Amniotic epithelial cell (primary cell): ENCODE measurements around the gene SMCR8.
A peak's percentile ranks its signal among the peaks of the same experiment; 100 is the strongest.
"Not testable (repeated sequence)": the region's sequence is repeated elsewhere in the genome, so short reads cannot be mapped to it uniquely, and the experiment has no call there.

Experiments used
- DNase-seq: peaks from one replicate; pipeline ENCODE4 v3.0.0-alpha.2; 2010; ENCODE audit warnings: low read depth

The SMCR8 gene

GRCh38 chr17:18318771-18319450 lies 3.8 kb downstream of the SMCR8 start:
- DNase-seq: no peak

GRCh38 chr17:18319604-18320256 lies 4.6 kb downstream of the SMCR8 start:
- DNase-seq: peak; percentile 71

- DNase-seq: no peak
Observed at GRCh38 chr17:18320301-18320700, 5.2 kb downstream of the SMCR8 start.

GRCh38 chr17:18321309-18321708 lies 6.2 kb downstream of the SMCR8 start:
- DNase-seq: no peak

GRCh38 chr17:18322522-18322921 lies 7.4 kb downstream of the SMCR8 start:
- no peak for DNase-seq

- DNase-seq: no peak
Observed at GRCh38 chr17:18323007-18323406, 7.9 kb downstream of the SMCR8 start.

- DNase-seq: no peak
Observed at GRCh38 chr17:18323507-18324139, 8.5 kb downstream of the SMCR8 start.

- DNase-seq: no peak
Observed at GRCh38 chr17:18324140-18325050, 9.3 kb downstream of the SMCR8 start.

GRCh38 chr17:18326039-18326438 lies 10.9 kb downstream of the SMCR8 start:
- DNase-seq: no peak

- no peak for DNase-seq
Observed at GRCh38 chr17:18326572-18326971, 11.5 kb downstream of the SMCR8 start.

GRCh38 chr17:18327093-18327492 lies 12.0 kb downstream of the SMCR8 start:
- DNase-seq: no peak

- no peak for DNase-seq
Observed at GRCh38 chr17:18327556-18327955, 12.5 kb downstream of the SMCR8 start.

- DNase-seq: no peak
Observed at GRCh38 chr17:18328643-18329204, 13.6 kb downstream of the SMCR8 start.

GRCh38 chr17:18331879-18332278 lies 16.8 kb downstream of the SMCR8 start:
- no peak for DNase-seq

- DNase-seq: peak; percentile 10
Observed at GRCh38 chr17:18332909-18333489, 17.9 kb downstream of the SMCR8 start.

- not testable (repeated sequence) for DNase-seq
Observed at GRCh38 chr17:18338158-18338557, 23.1 kb downstream of the SMCR8 start.

GRCh38 chr17:18339933-18340332 lies 24.8 kb downstream of the SMCR8 start:
- no peak for DNase-seq

- DNase-seq: no peak
Observed at GRCh38 chr17:18344021-18344420, 28.9 kb downstream of the SMCR8 start.

GRCh38 chr17:18353541-18353940 lies 38.4 kb downstream of the SMCR8 start:
- no peak for DNase-seq

- peak; percentile 85 for DNase-seq
Observed at GRCh38 chr17:18356624-18357023, 41.5 kb downstream of the SMCR8 start.

- no peak for DNase-seq
Observed at GRCh38 chr17:18360518-18360917, 45.4 kb downstream of the SMCR8 start.
